K562 (cell line): Measurements from ENCODE around the gene HSPH1. TPM values are rescaled to one million over a fixed set of nuclear protein-coding genes. Genes with fewer than 3 reads are reported as not detected.

ENCODE experiments used
- CHD1 ChIP-seq: fragments of 200-600 bp; sonication (generic); IDR thresholded peaks from one replicate; pipeline ENCODE4 v1.6.1; 2012; ENCODE audit warnings: mild to moderate bottlenecking, moderate library complexity, low read length, inconsistent platforms
- ETV1 ChIP-seq: fragments of 450-650 bp; conservative IDR thresholded peaks from 2 replicates; pipeline ENCODE4 v1.6.1; 2016; ENCODE audit warnings: missing genetic modification characterization, control low read depth, low read depth, missing compliant biosample characterization
- FIP1L1 ChIP-seq: fragments of 200-400 bp; formaldehyde crosslinking; IDR thresholded peaks from 2 replicates; pipeline ENCODE4 v1.6.1; 2018; ENCODE audit warnings: mild to moderate bottlenecking, low read depth, low read length; ENCODE audit not compliant: poor library complexity, severe bottlenecking
- GABPA ChIP-seq: fragments of 200-800 bp; sonication (Bioruptor generic); conservative IDR thresholded peaks from 2 replicates; pipeline ENCODE4 v1.6.1; 2016; ENCODE audit warnings: low read depth, missing genetic modification characterization, missing compliant biosample characterization
- ILF3 ChIP-seq: fragments of 450-650 bp; IDR thresholded peaks from 2 replicates; pipeline ENCODE4 v1.6.1; 2018; ENCODE audit warnings: antibody characterized with exemption, mild to moderate bottlenecking, moderate library complexity, borderline replicate concordance
- PHF8 ChIP-seq: fragments of 200-600 bp; sonication (generic); IDR thresholded peaks from 2 replicates; pipeline ENCODE4 v1.6.1; 2012; ENCODE audit warnings: mixed run types, mild to moderate bottlenecking, inconsistent platforms, low read length, moderate library complexity, borderline replicate concordance
- RB1 ChIP-seq: fragments of 450-650 bp; IDR thresholded peaks from 2 replicates; pipeline ENCODE4 v1.6.1; 2017; ENCODE audit warnings: low read depth, mild to moderate bottlenecking
- RBBP5 ChIP-seq: fragments of 200-600 bp; sonication (generic); IDR thresholded peaks from 2 replicates; pipeline ENCODE4 v1.6.1; 2012; ENCODE audit warnings: borderline replicate concordance, mild to moderate bottlenecking, low read length, control low read depth, inconsistent platforms; ENCODE audit not compliant: insufficient read depth, poor library complexity, severe bottlenecking
- TBL1XR1 ChIP-seq, 2 experiments: IDR thresholded peaks; 2 replicates each; pipeline ENCODE4 v1.6.1; 2012; ENCODE audit warnings: improper control_type of control experiment in 2 of 2, low read length in 2 of 2, mild to moderate bottlenecking in 1 of 2
- ZBTB1 ChIP-seq: sonication (generic); formaldehyde crosslinking; IDR thresholded peaks from 2 replicates; pipeline ENCODE4 v1.8.1; 2023; ENCODE audit warnings: missing genetic modification reagents, low read depth, mild to moderate bottlenecking, borderline replicate concordance
- ZNF121 ChIP-seq: sonication (generic); formaldehyde crosslinking; conservative IDR thresholded peaks from 2 replicates; pipeline ENCODE4 v1.8.0; 2022; ENCODE audit warnings: missing genetic modification reagents
- ZNF277 ChIP-seq: fragments of 250-450 bp; sonication (Bioruptor Pico); IDR thresholded peaks from 2 replicates; pipeline ENCODE4 v1.8.0; 2022; ENCODE audit warnings: inconsistent platforms, mild to moderate bottlenecking, moderate library complexity, borderline replicate concordance
- polyA plus RNA-seq, 8 experiments: library from polyadenylated mRNA; depleted of rRNA in 4 of 8; stranded (reverse) in 5 of 8; unstranded in 3 of 8; fragments of >200 nt; fragmentation: Nextera tagmentation in 2 of 8; fragmentation: Illumina TruSeq in 1 of 8; extraction: Ambion mirVana in 2 of 8; extraction: Trizol in 1 of 8; gene quantifications; 2 replicates each; pipeline versions ENCODE4 v1.2.1 to v1.2.3, GENCODE V29; 2011 to 2014; ENCODE audit warnings: inconsistent platforms in 1 of 8, missing spikeins in 1 of 8
- total RNA-seq, 7 experiments: library from RNA; depleted of rRNA in 6 of 7; stranded (reverse); fragments of >200 nt in 6 of 7; fragmentation: Illumina TruSeq in 2 of 7; extraction: Trizol in 2 of 7; gene quantifications; 2 replicates each; pipeline versions ENCODE4 v1.2.1 to v1.2.3, GENCODE V29; 2011 to 2021; ENCODE audit warnings: low replicate concordance in 1 of 7
- TF ChIP-seq, protein P1 (sequence below), 2 experiments: fragments of 450-650 bp; conservative IDR thresholded peaks; 2 replicates each; pipeline ENCODE4 v1.6.1; 2017; ENCODE audit warnings: mild to moderate bottlenecking in 2 of 2, moderate library complexity in 2 of 2
- TF ChIP-seq, protein P2 (sequence below): fragments of 250-450 bp; sonication (Bioruptor Pico); IDR thresholded peaks from 2 replicates; pipeline ENCODE4 v1.5.0; 2021
- TF ChIP-seq, protein P3 (sequence below), 2 experiments: fragments of 200-800 bp in 1 of 2; sonication (Bioruptor generic) in 1 of 2; sonication (generic) in 1 of 2; formaldehyde crosslinking in 1 of 2; IDR thresholded peaks in 1 of 2; conservative IDR thresholded peaks in 1 of 2; 2 replicates each; pipeline versions ENCODE4 v1.5.0 to v1.6.1; 2016 to 2020; ENCODE audit warnings: missing compliant biosample characterization in 1 of 2, missing genetic modification characterization in 1 of 2, missing genetic modification reagents in 1 of 2
- TF ChIP-seq, protein P4 (sequence below), 2 experiments: IDR thresholded peaks; 2 replicates each; pipeline ENCODE4 v1.6.1; 2012; ENCODE audit warnings: improper control_type of control experiment in 2 of 2, low read depth in 2 of 2, low read length in 2 of 2, borderline replicate concordance in 1 of 2

The HSPH1 gene
- total and polyA plus RNA-seq, 9 of the 15 experiments (the other 6 are each of a cell fraction or from before 2014, with no cell fraction given), result 34.6 to 104 (median 64.7) TPM

DNA sequence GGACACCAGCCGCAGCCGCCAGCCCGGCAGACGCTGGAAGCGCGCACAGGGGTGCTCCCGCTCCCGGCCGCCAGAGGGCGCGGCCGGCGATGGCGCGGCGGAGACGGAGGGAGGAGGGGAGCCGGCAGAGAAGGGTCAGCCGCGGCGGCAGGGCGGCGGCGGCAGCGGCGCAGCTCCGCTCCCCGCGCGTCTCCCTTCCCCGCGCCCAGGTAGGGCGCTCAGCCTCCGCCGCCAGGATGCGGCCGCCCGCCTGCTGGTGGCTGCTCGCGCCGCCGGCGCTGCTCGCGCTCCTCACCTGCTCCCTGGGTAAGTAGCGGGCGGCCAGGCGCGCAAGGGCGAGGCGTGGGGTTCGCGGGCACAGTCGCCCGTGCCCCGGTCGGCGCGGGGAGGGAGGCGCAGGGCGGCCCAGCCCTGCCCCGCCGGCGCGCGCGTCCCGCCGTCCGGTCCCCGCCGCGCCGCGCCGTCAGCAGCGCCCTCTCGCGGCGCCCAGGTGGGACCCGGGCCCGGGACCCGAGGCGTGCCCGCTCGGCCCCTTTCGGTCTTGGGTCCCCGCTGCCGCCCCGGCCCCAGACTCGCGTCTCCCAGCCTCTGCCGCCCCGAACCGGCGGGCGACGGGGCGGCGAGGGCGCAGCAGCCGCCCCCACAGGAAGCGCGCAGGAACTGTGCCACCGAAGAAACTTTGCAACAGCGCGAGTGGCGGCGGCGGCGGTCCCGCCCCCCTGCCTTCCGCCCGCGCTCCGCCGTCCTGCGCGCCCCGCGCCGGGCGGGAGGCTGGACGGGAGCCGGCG is 38.3 kb upstream of the HSPH1 start, which contains the start of gene B3GLCT (continued):
- TF ChIP-seq, protein P1, sequence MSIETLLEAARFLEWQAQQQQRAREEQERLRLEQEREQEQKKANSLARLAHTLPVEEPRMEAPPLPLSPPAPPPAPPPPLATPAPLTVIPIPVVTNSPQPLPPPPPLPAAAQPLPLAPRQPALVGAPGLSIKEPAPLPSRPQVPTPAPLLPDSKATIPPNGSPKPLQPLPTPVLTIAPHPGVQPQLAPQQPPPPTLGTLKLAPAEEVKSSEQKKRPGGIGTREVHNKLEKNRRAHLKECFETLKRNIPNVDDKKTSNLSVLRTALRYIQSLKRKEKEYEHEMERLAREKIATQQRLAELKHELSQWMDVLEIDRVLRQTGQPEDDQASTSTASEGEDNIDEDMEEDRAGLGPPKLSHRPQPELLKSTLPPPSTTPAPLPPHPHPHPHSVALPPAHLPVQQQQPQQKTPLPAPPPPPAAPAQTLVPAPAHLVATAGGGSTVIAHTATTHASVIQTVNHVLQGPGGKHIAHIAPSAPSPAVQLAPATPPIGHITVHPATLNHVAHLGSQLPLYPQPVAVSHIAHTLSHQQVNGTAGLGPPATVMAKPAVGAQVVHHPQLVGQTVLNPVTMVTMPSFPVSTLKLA (conservative IDR thresholded peaks at IDR 0.05), result no peak
- TF ChIP-seq RB1, result peak; percentile 65; the same call in 1 of the 2 replicates
- TF ChIP-seq ILF3, result 0 out of 2 replicates have a peak, but pooled peaks have one; percentile 33
- TF ChIP-seq TBL1XR1 (IDR thresholded peaks at IDR 0.05; ENCODE audit: low read length in 2 of 2), result no peak
- TF ChIP-seq FIP1L1, result peak; percentile 34
- TF ChIP-seq ZNF277 (CRISPR knock-in tag), result no peak
- TF ChIP-seq RBBP5, result peak; percentile 78
- TF ChIP-seq ZNF121, result no peak
- no peak for TF ChIP-seq ETV1 (tag)
- TF ChIP-seq PHF8, result peak; percentile 60; the same call in 1 of the 2 replicates
- TF ChIP-seq, protein P2, sequence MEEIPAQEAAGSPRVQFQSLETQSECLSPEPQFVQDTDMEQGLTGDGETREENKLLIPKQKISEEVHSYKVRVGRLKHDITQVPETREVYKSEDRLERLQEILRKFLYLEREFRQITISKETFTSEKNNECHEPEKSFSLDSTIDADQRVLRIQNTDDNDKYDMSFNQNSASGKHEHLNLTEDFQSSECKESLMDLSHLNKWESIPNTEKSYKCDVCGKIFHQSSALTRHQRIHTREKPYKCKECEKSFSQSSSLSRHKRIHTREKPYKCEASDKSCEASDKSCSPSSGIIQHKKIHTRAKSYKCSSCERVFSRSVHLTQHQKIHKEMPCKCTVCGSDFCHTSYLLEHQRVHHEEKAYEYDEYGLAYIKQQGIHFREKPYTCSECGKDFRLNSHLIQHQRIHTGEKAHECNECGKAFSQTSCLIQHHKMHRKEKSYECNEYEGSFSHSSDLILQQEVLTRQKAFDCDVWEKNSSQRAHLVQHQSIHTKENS (CRISPR knock-in tag), result no peak
- TF ChIP-seq ZBTB1 (CRISPR knock-in tag), result 0 out of 2 replicates have a peak, but pooled peaks have one; percentile 25
- TF ChIP-seq, protein P3, sequence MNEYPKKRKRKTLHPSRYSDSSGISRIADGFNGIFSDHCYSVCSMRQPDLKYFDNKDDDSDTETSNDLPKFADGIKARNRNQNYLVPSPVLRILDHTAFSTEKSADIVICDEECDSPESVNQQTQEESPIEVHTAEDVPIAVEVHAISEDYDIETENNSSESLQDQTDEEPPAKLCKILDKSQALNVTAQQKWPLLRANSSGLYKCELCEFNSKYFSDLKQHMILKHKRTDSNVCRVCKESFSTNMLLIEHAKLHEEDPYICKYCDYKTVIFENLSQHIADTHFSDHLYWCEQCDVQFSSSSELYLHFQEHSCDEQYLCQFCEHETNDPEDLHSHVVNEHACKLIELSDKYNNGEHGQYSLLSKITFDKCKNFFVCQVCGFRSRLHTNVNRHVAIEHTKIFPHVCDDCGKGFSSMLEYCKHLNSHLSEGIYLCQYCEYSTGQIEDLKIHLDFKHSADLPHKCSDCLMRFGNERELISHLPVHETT (CRISPR knock-in tag; conservative IDR thresholded peaks at IDR 0.05 in 1 of 2, IDR thresholded peaks at IDR 0.05 in 1 of 2), result peak in 1 of 2 experiments; percentile 93; a peak in 2 of 4 replicates
- TF ChIP-seq GABPA (tag), result peak; percentile 62
- TF ChIP-seq CHD1, result peak; percentile 57
- TF ChIP-seq, protein P4, sequence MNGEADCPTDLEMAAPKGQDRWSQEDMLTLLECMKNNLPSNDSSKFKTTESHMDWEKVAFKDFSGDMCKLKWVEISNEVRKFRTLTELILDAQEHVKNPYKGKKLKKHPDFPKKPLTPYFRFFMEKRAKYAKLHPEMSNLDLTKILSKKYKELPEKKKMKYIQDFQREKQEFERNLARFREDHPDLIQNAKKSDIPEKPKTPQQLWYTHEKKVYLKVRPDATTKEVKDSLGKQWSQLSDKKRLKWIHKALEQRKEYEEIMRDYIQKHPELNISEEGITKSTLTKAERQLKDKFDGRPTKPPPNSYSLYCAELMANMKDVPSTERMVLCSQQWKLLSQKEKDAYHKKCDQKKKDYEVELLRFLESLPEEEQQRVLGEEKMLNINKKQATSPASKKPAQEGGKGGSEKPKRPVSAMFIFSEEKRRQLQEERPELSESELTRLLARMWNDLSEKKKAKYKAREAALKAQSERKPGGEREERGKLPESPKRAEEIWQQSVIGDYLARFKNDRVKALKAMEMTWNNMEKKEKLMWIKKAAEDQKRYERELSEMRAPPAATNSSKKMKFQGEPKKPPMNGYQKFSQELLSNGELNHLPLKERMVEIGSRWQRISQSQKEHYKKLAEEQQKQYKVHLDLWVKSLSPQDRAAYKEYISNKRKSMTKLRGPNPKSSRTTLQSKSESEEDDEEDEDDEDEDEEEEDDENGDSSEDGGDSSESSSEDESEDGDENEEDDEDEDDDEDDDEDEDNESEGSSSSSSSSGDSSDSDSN (IDR thresholded peaks at IDR 0.05; ENCODE audit: borderline replicate concordance in 1 of 2, low read depth in 2 of 2, low read length in 2 of 2), result peak in 1 of 2 experiments; percentile 70; a peak in 3 of 4 replicates
